ENCODE results near the gene SEPTIN8.

GRCh38 chr5:132821350-132821749 is 44.3 kb upstream of the SEPTIN8 start:
- TF ChIP-seq TARDBP (IDR thresholded peaks at IDR 0.05) (no peak), FOXA1 (IDR thresholded peaks at IDR 0.05) (no peak), LEF1 (IDR thresholded peaks at IDR 0.05; ENCODE audit: borderline replicate concordance) (no peak), BHLHE40 (IDR thresholded peaks at IDR 0.05; ENCODE audit: borderline replicate concordance) (no peak), SP1 (IDR thresholded peaks at IDR 0.05) (no peak), NFRKB (IDR thresholded peaks at IDR 0.05) (no peak), FOXM1 (IDR thresholded peaks at IDR 0.05; ENCODE audit: borderline replicate concordance) (no peak), SUZ12 (IDR thresholded peaks at IDR 0.05) (no peak), HDGF (IDR thresholded peaks at IDR 0.05; ENCODE audit: borderline replicate concordance) (no peak), ZNF384 (IDR thresholded peaks at IDR 0.05) (no peak), ELF4 (IDR thresholded peaks at IDR 0.05) (no peak)

All from HEK293T (cell line).